NB4 (cell line): ENCODE measurements around the gene ARID1B.

Experiments used
- CTCF ChIP-seq: IDR thresholded peaks from one replicate; pipeline ENCODE4 v1.5.1; 2012; ENCODE audit warnings: low read depth, low read length
- POLR2A ChIP-seq: IDR thresholded peaks from 2 replicates; pipeline ENCODE4 v1.6.1; 2011; ENCODE audit warnings: mild to moderate bottlenecking; ENCODE audit not compliant: insufficient read length; ENCODE audit errors: extremely low read depth
- TF ChIP-seq, protein P1 (sequence below): IDR thresholded peaks from 2 replicates; pipeline ENCODE4 v1.6.1; 2011; ENCODE audit warnings: low read depth, low read length

DNA sequence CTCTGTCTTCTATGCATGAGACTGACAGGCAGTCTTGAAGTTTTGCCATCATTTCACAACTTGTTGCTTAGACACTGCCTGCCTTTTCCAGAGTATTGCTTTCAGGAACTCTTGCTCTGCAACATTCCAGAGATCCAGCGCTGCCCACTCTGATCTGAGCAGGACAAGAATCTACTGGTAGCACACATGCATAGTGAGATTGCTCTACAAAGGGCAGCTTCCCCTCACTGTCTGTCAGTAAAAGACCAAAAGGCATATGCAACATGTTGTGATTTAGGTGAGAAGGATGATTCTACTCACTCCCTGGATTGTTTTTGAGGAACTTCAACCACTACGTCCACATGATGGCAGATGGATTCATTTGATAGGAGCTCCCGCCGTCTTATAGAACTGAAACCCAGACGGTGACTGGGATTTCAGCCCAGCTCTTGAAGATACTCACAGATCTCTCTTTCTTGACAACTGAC lies 259.1 kb downstream of the ARID1B start:
- TF ChIP-seq CTCF (no peak), POLR2A (no peak)
- TF ChIP-seq, protein P1, sequence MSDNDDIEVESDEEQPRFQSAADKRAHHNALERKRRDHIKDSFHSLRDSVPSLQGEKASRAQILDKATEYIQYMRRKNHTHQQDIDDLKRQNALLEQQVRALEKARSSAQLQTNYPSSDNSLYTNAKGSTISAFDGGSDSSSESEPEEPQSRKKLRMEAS, result no peak
